Esophagus muscularis mucosa (tissue), 4 donors: Measurements from ENCODE around the gene NCK1. TPM values are rescaled to one million over a fixed set of nuclear protein-coding genes. Genes with fewer than 3 reads are reported as not detected.

Experiments used
- DNase-seq: peaks from one replicate; pipeline ENCODE4 v3.0.0-alpha.2; 2017; ENCODE audit errors: extremely low spot score
- H3K27ac ChIP-seq, 4 donors: fragments of 200-600 bp; sonication (generic); replicated peaks in 1 of 4; 1 replicate in 3 of 4; 2 replicates in 1 of 4; pipeline ENCODE4 v1.5.1; 2016 to 2019; ENCODE audit warnings: mild to moderate bottlenecking in 1 of 4
- H3K27me3 ChIP-seq, 4 donors: fragments of 200-600 bp; sonication (generic); one replicate each; pipeline versions ENCODE4 v1.5.1 to v1.6.0; 2016 to 2019
- H3K36me3 ChIP-seq, 4 donors: fragments of 200-600 bp; sonication (generic); one replicate each; pipeline ENCODE4 v1.5.1; 2016 to 2019
- H3K4me1 ChIP-seq, 4 donors: fragments of 200-600 bp; sonication (generic); one replicate each; pipeline ENCODE4 v1.5.1; 2016 to 2019
- H3K4me3 ChIP-seq, 4 donors: fragments of 200-600 bp; sonication (generic); 1 replicate in 2 of 4; 2 replicates in 2 of 4; pipeline ENCODE4 v1.5.1; 2016 to 2019; ENCODE audit warnings: mild to moderate bottlenecking in 4 of 4, moderate library complexity in 1 of 4
- H3K9me3 ChIP-seq, 4 donors: fragments of 200-600 bp; sonication (generic); 1 replicate in 3 of 4; 2 replicates in 1 of 4; pipeline ENCODE4 v1.5.1; 2016 to 2019
- CTCF ChIP-seq, 3 experiments: fragments of 200-600 bp in 2 of 3; fragments of 450-650 bp in 1 of 3; sonication (generic) in 2 of 3; IDR thresholded peaks; one replicate each; pipeline ENCODE4 v1.5.1; 2017 to 2019; ENCODE audit warnings: antibody characterized with exemption in 3 of 3, mild to moderate bottlenecking in 2 of 3, moderate library complexity in 1 of 3
- EP300 ChIP-seq: sonication (generic); formaldehyde crosslinking; IDR thresholded peaks from one replicate; pipeline ENCODE4 v1.6.1; 2017; ENCODE audit warnings: antibody characterized with exemption
- POLR2A ChIP-seq: fragments of 450-650 bp; IDR thresholded peaks from one replicate; pipeline ENCODE4 v1.6.1; 2017; ENCODE audit warnings: antibody characterized with exemption, moderate library complexity, mild to moderate bottlenecking, low read depth
- POLR2AphosphoS5 ChIP-seq, 2 donors: sonication (generic); formaldehyde crosslinking; IDR thresholded peaks; one replicate each; pipeline ENCODE4 v1.6.1; 2017; ENCODE audit warnings: antibody characterized with exemption in 2 of 2
- WGBS: methylation state at CpG from one replicate; pipeline ENCODE4 v1.1.5; 2018; 5-methylcytosine and 5-hydroxymethylcytosine counted together
- intact Hi-C: fragments of 100-400 bp; cut with DNase I; formaldehyde crosslinking; loops from one replicate; pipeline ENCODE4 v1.15.1; 2023
- total RNA-seq, 4 donors: library from RNA; depleted of rRNA; stranded (reverse); fragments of >200 nt; gene quantifications; one replicate each; pipeline versions ENCODE4 v1.1.0 to v1.2.1, GENCODE V29; 2016

Gene NCK1
- total RNA-seq, 4 donors from 2014 or later = 28.9 to 54.0 (median 37.0) TPM

DNA sequence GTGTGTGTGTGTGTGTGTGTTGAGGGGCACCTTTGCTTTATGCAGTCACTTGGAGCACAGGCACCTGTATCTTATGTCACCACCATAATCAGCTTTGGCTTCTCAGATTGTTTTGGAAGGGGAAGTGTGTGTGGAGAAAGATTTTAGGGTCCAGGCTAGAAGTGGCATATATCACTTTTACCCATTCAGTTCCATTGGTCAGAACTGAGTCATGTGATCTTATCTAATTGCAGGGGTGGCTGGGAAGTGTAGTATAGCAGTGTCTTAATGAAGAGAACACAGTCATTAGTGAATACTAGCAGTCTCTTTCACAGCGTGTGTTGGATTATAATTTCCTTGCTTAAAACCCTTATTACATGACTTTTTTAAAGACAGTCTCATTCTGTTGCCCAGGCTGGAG is 20.6 kb downstream of the NCK1 start:
- no peak overlapping the region for H3K4me3 ChIP-seq
- H3K4me1 ChIP-seq = peaks cover 8 to 38% (median 35%) of the 10 kb centered on the region in 4 donors
- no peak for TF ChIP-seq POLR2AphosphoS5 (IDR thresholded peaks at IDR 0.05)
- no peak for TF ChIP-seq POLR2A
- no peak for TF ChIP-seq CTCF (IDR thresholded peaks at IDR 0.05)
- TF ChIP-seq EP300 = no peak
- no peak overlapping the region for H3K27ac ChIP-seq
- DNase-seq = no peak
- no peaks in the 10 kb centered on the region for H3K27me3 ChIP-seq
- intact Hi-C loops = no loop called here
- WGBS = 100% methylated on average over 1 of the region's 1 CpG
- H3K36me3 ChIP-seq = no peaks in the 10 kb centered on the region
- H3K9me3 ChIP-seq = no peaks in the 10 kb centered on the region

- 92% methylated on average over 9 of the region's 9 CpGs for WGBS
- DNase-seq = no peak
- no peaks in the 10 kb centered on the region for H3K36me3 ChIP-seq
- no peak overlapping the region for H3K4me3 ChIP-seq
- H3K4me1 ChIP-seq = peaks cover 8 to 38% (median 35%) of the 10 kb centered on the region in 4 donors
- intact Hi-C loops = no loop called here
- H3K9me3 ChIP-seq = no peaks in the 10 kb centered on the region
- no peak overlapping the region for H3K27ac ChIP-seq
- TF ChIP-seq EP300 (no peak), CTCF (IDR thresholded peaks at IDR 0.05) (no peak), POLR2AphosphoS5 (IDR thresholded peaks at IDR 0.05) (no peak), POLR2A (no peak)
- H3K27me3 ChIP-seq = no peaks in the 10 kb centered on the region
These were observed 22.1 kb downstream of the NCK1 start for GRCh38 chr3:136883967-136884720.

- Histone ChIP-seq H3K4me3 (no peak overlapping the region), H3K27ac (no peak overlapping the region), H3K9me3 (no peaks in the 10 kb centered on the region), H3K36me3 (no peaks in the 10 kb centered on the region), H3K27me3 (no peaks in the 10 kb centered on the region), H3K4me1 (peaks cover 8 to 39% (median 36%) of the 10 kb centered on the region in 4 donors)
- WGBS = 72% methylated on average over 5 of the region's 5 CpGs
- DNase-seq = no peak
- TF ChIP-seq POLR2A (no peak), CTCF (IDR thresholded peaks at IDR 0.05) (no peak), POLR2AphosphoS5 (IDR thresholded peaks at IDR 0.05) (no peak), EP300 (no peak)
- intact Hi-C loops = no loop called here
These were observed 23.6 kb downstream of the NCK1 start for GRCh38 chr3:136885357-136886213.

DNA sequence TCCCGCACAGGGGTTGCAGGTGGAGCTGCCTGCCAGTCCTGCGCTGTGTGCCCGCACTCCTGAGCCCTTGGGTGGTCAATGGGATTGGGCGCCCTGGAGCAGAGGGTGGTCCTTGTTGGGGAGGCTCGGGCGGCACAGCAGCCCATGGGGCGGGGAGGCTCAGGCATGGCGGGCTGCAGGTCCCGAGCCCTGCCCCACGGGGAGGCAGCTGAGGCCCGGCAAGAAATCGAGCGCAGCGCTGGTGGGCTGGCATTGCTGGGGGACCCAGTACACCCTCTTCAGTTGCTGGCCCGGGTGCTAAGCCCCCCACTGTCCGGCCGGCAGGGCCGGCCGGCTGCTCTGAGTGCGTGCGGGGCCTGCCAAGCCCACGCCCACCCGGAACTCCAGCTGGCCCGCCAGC is 27.9 kb downstream of the NCK1 start:
- WGBS = 100% methylated on average over 10 of the region's 24 CpGs
- H3K27ac ChIP-seq = no peak overlapping the region
- intact Hi-C loops = no loop called here
- H3K4me3 ChIP-seq = no peak overlapping the region
- H3K9me3 ChIP-seq = no peaks in the 10 kb centered on the region
- no peaks in the 10 kb centered on the region for H3K36me3 ChIP-seq
- peaks cover 21 to 36% (median 34%) of the 10 kb centered on the region in 4 donors for H3K4me1 ChIP-seq
- H3K27me3 ChIP-seq = no peaks in the 10 kb centered on the region
- DNase-seq = no peak
- no peak for TF ChIP-seq CTCF (IDR thresholded peaks at IDR 0.05)
- TF ChIP-seq POLR2AphosphoS5 (IDR thresholded peaks at IDR 0.05) = no peak
- TF ChIP-seq POLR2A = no peak
- no peak for TF ChIP-seq EP300
